Activated CD4-positive, alpha-beta T cell treated with anti-CD3 and anti-CD28 coated beads for 1 hour (primary cell): Measurements from ENCODE around the gene OSM.
A peak's percentile ranks its signal among the peaks of the same experiment; 100 is the strongest.

Source experiments
- DNase-seq: peaks from one replicate; pipeline ENCODE4 v3.0.0-alpha.2; 2020

OSM gene

DNA sequence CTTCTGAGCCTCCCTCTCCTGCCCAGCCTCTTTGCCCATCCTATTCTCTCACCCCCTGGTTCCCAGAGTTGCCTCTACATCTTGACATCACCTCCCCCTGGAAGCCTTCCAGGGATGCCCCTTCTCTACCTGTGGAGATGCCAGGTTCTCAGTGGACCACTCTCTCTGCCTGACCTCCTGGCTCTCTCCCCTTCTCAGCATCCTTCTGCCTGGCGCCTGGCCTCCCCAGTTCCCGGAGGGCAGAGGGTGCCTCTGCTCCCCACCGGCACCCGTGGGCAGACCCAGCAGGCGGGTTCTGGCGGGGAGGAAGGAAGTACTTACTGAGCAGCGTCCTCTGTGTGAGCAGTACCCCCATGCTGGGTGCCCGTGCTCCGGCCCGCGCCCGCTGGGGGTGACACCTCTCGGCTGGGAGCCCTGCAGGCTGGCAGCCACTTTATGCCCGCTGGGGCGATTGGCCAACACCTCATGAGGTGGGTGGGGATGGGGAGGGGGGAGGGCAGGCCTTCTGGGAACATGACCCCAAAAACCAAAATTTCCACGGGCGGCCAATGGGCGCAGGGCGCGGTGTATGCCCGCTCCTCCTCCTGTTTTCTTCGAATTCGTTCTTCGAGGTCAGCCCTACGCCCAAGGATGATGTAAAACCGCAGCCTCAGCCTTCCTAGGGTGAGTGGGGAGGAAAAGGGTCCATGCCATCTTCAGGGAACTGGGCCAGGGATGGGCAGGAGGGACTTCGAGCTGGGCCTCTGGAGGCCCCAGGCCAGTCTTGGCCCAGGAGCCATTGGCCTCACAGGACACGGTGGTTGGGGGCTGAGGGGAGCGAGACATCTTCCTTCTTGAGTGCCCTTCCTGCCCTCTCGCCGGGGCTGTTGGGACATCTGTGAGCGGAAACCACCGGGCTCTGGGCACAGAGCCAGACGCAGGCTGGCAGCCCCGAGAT is at the start of gene OSM:
OSM (minus strand) TSS at position 407 of the 937 bp plus-strand sequence; CDS start at position 355, 52 bp downstream.
- DNase-seq: peak; percentile 50

GRCh38 chr22:30315962-30316576 is 49.4 kb upstream of the OSM start:
- DNase-seq: no peak

DNA sequence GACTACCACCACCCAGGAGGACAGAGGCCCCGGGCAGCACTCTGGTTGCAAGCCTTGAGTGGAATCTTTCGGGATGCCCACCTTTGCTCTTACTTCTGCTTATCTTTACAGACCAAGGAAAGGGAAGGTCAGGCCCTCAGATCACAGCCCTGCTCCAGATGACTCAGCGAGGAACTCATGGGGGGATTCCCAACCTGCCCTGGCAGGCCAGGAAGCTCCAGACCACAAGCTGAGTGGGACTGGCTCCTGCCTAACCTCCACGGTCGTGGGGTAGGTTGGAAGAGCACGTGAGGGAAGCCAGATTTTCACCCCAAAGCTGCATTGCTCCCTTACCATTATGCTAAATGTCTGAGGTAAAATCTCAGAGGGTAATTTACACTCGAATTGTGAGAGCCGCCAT is 48.3 kb upstream of the OSM start:
- peak; percentile 26 for DNase-seq

DNA sequence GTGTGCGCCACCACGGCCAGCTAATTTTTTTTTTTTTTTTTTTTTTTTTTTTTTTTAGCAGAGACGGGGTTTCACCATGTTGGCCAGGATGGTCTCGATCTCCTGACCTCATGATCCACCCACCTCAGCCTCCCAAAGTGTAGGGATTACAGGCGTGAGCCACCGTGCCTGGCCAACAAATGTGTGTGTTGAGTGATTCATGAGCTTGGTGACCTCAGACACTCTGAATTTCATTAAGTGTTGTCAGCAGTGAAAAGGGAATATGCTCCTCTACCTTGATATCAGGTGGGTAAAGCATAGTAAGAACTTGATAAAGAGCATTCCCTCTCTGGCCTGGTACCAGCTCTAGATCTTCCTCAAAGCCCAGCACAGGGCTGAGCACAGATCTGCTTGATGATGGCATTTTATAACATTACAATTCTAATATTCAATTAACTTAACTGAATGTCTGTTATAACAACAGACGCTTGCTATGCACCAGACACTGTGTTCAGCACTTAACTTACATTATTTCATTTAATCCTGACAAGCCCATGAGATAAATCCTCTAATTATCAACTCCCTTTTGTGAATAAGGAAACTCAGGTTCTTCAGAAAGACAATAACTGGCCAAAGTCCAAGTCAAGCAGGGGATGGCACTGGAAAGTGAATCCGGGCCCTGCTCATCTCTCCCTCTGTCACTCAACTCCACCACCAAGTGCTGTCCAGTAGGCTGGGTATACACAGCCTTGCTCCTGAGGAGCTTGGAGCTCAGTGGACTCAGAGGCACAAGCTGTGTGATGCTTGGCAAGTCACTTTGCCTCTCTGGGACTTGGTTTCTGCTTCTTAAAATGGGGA is 47.1 kb upstream of the OSM start:
- DNase-seq: no peak

- DNase-seq: no peak
These were observed 45.4 kb upstream of the OSM start for GRCh38 chr22:30312053-30312452.

GRCh38 chr22:30310881-30311771 is 44.5 kb upstream of the OSM start:
- DNase-seq: no peak

- no peak for DNase-seq
These were observed 43.5 kb upstream of the OSM start for GRCh38 chr22:30309951-30310741.

DNA sequence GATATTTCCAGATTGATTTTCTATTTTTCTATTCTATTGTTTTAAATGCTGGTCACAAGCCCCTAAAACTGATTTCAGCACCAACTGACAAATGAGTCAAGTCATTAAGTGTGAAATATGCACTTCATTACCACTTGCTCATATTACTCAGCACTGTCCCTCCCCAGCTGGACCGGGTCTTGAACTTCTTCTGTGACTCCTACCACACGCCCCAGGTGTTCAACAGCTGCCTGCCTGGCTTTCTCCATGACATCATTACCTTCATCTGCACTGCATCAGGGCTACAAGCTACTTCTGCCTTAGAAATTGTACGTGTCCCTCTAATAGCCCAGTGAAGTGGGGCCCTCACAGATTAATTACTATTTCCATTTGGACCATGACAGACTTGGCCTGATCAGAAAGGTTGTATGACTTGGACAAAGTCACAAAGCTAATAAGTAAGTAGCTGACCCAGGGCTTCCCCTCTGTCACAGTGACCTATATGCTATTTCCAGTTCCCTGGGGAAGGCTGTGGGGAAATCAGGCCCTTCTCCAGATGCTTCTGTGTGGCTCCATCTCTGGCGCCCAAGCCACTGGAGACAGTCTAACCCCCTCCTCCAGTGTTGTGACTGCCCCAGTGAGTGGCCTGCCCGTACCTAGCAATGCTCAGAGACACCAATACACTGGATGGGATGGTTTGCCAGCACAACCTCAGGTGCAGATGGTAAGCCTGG is 42.0 kb upstream of the OSM start:
- no peak for DNase-seq

DNA sequence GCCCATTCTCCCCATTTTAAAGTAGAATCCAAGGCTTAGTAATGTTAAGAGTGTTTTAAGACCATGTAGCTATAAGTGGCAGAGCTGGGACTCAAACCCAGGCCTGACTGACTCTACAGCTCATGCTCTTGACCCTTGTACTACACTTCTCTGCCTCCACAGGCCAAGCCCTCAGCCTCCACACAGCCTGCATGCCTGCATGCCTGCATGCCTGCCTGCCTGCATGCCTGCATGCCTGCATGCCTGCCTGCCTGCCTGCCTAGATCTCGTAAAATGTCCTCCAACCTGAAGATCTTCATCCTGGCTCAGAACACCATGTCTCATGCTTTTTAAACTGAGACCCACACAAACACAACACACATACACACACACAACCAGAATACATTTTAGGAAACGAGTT is 41.4 kb upstream of the OSM start:
- DNase-seq: no peak

- no peak for DNase-seq
These were observed 40.5 kb upstream of the OSM start for GRCh38 chr22:30307041-30307574.

GRCh38 chr22:30306627-30307011 is 40.0 kb upstream of the OSM start:
- DNase-seq: no peak

- no peak for DNase-seq
These were observed 39.4 kb upstream of the OSM start for GRCh38 chr22:30305906-30306626.

DNA sequence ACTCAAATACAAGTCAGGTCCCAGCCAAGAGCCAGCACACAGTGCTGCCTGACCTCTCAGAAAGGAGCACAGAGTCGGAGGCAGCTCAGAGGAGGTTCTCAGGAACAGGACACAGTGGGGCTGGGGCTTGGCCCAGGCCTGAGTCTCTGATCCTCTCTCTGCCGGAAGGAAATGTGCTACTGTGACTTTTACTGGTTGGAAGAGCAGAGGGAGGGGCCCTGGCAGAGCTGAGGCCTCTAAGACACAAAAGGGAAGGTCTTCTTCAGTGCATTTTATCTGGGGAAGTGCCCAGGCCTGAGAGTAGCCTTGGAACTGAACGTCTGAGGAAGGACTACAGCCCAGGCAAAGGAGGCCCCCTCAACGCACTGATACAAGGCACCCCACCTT is 38.9 kb upstream of the OSM start:
- DNase-seq: peak; percentile 22

DNA sequence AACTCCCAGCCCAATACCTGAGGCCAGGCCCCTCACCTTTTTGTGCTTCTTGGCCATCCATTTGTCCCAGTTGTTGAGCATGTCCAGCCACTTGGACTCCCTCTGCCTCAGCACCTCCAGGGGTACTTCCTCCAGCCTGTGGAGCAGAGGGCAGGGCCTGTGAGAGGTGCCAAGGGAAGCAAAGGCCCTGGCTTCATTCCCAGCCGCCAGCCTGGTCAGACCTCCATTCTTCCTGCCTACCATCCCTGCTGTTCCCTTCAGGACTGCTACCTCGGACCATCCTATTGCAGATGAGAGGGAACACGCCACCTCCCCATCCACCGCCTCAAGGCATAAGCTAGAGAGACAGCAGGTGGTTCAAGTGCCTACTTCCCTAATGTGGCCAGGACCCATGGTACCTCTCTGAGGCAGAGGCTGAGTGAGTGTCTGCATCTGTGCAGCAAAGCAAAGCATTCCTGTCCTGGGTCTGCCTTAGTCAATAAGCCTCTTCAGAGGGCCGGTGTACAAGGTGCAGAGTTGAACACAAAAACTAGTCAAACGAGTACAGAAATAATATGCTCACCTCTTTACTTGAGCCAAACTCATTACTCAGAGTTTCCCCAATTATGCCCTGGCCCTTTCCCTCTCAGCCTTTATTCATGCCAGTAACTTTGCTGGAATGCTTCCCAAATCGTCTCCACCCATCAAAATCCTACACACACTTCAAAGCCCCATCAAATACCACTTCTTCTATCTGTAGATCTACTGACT is 38.0 kb upstream of the OSM start:
- no peak for DNase-seq

DNA sequence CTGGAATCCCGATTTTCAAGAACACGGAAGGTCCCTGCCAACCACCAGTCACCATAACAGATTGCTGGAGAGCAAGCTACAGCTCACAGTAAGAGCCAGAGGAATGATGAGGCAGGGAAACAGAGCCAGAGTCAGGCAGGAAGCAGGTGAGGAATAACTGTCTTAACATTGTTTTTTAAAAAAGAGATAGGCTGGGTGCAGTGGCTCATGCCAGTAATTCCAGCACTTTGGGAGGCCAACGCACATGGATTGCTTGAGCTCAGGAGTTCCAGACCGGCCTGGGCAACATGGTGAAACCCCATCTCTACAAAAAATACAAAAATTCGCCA is 36.1 kb upstream of the OSM start:
- DNase-seq: no peak

DNA sequence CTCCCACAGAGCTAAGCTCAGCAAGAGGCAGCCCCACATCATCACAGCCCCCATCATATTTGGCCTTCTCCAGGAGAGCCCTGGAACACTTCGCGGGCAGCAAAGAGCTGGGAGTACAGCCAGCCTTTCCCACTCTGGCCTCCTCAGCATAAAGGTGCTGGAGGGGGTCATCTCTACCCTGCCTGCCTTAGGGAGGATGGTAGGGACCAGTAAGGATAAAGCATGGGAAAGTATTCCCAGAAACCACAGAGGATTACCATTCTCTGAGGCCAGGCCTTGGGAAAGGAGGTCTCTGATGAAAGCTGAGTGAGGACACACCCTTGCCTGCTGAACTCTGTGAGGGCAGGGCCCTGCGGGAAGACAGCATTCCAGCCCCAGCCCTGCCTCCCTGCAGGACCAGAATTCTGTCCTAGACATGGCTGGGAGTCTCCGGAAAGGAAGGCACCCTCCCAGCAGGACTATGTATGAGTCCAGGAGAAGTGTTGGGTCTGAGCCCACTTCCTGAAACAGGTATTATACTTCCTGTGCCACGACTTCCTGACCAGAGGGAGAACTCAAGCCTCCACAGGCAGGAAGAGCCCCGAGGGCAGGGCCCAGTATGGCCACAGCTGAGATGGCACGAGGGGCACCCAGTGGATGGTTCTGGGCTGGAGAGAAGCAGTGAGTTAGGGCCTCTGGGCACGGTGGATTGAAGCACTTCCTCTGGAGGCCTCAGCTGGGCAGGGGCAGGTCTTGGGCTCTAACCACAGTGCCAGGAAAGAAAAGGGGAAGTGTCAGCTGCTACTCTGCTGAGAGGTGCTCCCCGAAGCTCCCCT is 35.6 kb upstream of the OSM start:
- no peak for DNase-seq

DNA sequence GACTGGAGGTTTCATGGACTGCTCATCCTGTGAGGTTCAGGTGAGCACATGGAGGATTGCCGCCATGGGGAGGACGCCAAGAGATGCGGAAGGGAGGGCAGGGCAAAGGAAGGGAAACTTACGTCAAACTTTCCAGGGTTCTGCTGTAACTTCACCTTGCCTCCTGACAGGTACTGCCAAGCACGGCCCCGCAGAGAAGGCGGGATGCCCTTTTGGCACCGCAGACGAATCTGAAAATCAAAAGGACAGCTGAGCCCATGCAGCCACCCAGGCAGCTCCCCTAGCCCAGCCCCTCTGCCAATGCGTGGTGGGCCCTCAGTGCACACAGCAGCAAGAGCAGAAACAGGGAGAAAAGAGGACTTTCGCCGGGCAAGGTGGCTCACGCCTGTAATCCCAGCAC is 32.7 kb upstream of the OSM start:
- no peak for DNase-seq

- no peak for DNase-seq
These were observed 31.5 kb upstream of the OSM start for GRCh38 chr22:30297991-30298701.
